ENCODE measurements around the gene CLRN1. TPM values are rescaled to one million over a fixed set of nuclear protein-coding genes. Genes with fewer than 3 reads are reported as not detected.
A peak's percentile ranks its signal among the peaks of the same experiment; 100 is the strongest.

The CLRN1 gene
- total RNA-seq, 1 donor = not detected

DNA sequence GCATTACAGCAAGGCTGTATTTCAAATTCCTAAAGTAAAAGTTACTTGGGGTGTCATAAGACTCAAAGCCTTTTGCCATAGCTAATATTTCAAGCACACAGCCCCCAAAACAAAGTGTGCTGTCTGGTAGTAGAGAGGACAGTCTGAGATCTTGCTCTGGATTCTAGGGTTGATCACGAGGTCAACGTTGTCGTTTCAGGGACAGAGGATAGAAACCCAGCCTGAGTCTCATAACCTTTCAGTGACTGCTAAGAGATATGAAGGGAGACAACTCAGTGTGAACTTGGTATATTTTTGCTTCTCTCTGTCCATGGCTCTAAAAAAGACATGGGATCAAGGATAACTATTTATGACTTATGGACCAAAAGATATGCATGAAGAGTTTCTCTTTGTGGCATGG lies 41.7 kb downstream of the CLRN1 start:
- no peak overlapping the region for H3K4me3 ChIP-seq (ENCODE audit: insufficient read depth, low read length)
- H3K9me3 ChIP-seq (ENCODE audit: low read depth, low read length) = no peaks in the 10 kb centered on the region
- H3K4me1 ChIP-seq (ENCODE audit: insufficient read depth, low read length) = no peaks in the 10 kb centered on the region
- H3K27ac ChIP-seq (ENCODE audit: low read depth, low read length) = no peak overlapping the region
- H3K36me3 ChIP-seq (ENCODE audit: insufficient read depth, low read length) = no peaks in the 10 kb centered on the region
- H4K20me1 ChIP-seq (ENCODE audit: insufficient read depth, low read length) = no peaks in the 10 kb centered on the region
- TF ChIP-seq, protein P1, sequence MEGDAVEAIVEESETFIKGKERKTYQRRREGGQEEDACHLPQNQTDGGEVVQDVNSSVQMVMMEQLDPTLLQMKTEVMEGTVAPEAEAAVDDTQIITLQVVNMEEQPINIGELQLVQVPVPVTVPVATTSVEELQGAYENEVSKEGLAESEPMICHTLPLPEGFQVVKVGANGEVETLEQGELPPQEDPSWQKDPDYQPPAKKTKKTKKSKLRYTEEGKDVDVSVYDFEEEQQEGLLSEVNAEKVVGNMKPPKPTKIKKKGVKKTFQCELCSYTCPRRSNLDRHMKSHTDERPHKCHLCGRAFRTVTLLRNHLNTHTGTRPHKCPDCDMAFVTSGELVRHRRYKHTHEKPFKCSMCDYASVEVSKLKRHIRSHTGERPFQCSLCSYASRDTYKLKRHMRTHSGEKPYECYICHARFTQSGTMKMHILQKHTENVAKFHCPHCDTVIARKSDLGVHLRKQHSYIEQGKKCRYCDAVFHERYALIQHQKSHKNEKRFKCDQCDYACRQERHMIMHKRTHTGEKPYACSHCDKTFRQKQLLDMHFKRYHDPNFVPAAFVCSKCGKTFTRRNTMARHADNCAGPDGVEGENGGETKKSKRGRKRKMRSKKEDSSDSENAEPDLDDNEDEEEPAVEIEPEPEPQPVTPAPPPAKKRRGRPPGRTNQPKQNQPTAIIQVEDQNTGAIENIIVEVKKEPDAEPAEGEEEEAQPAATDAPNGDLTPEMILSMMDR (IDR thresholded peaks at IDR 0.05; ENCODE audit: extremely low read depth, low read depth, low read length) = no peak
- H3K79me2 ChIP-seq (ENCODE audit: insufficient read depth, low read length) = no peaks in the 10 kb centered on the region
- peaks cover 31% of the 10 kb centered on the region for H3K27me3 ChIP-seq (ENCODE audit: insufficient read depth, low read length)
- H3K4me2 ChIP-seq (ENCODE audit: insufficient read depth, low read length) = no peak overlapping the region
- H2AFZ ChIP-seq (ENCODE audit: low read length) = no peak overlapping the region
- no peak for DNase-seq (ENCODE audit: insufficient read length, low spot score, missing footprints)

DNA sequence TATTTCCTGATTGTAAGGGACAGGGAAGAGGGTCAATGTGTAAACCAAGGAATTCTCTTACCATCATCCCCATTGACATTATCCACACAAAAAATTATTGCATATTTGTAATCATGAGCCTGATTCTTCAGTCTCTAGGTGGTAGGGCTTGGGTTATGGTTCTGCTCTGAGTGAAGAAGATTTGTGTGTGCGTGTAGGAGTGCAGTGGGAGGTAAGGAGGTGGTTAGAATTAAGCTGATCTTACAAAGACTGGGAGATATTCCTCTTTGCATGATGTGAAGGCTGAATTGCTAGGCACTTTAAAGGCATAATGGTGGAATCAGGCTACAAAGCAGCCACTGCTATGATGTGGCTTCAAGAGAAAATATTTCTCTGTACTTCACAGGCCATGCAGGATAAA lies 44.3 kb downstream of the CLRN1 start:
- no peak overlapping the region for H3K27ac ChIP-seq (ENCODE audit: low read depth, low read length)
- H3K36me3 ChIP-seq (ENCODE audit: insufficient read depth, low read length) = no peaks in the 10 kb centered on the region
- DNase-seq (ENCODE audit: insufficient read length, low spot score, missing footprints) = no peak
- no peak overlapping the region for H3K4me3 ChIP-seq (ENCODE audit: insufficient read depth, low read length)
- H3K9me3 ChIP-seq (ENCODE audit: low read depth, low read length) = no peaks in the 10 kb centered on the region
- H2AFZ ChIP-seq (ENCODE audit: low read length) = no peak overlapping the region
- no peaks in the 10 kb centered on the region for H3K4me1 ChIP-seq (ENCODE audit: insufficient read depth, low read length)
- TF ChIP-seq, protein P1 (IDR thresholded peaks at IDR 0.05; ENCODE audit: extremely low read depth, low read depth, low read length) = no peak
- peaks cover 33% of the 10 kb centered on the region for H3K27me3 ChIP-seq (ENCODE audit: insufficient read depth, low read length)
- H3K79me2 ChIP-seq (ENCODE audit: insufficient read depth, low read length) = no peaks in the 10 kb centered on the region
- H3K4me2 ChIP-seq (ENCODE audit: insufficient read depth, low read length) = no peak overlapping the region
- H4K20me1 ChIP-seq (ENCODE audit: insufficient read depth, low read length) = no peaks in the 10 kb centered on the region

DNA sequence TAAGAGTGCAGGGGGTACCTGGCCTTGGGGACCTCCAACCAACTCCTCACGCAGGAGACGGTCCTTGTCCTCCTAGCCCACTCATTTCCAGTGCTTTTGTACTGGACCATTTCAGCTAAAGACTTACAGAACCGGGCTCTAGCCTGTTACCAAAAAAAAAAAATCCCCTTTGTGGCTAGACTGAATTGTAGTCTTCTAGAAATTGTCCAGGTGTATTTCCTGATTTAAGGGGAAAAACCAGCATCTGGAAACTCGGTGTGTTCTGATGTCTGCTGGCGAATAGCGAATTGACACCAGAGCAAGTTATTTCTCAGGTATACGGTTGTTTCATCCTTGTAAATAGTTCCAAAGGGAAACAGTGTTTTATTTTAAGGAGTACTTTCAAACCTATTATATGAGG lies 46.2 kb downstream of the CLRN1 start:
- Histone ChIP-seq H4K20me1 (ENCODE audit: insufficient read depth, low read length) (no peaks in the 10 kb centered on the region), H3K4me2 (ENCODE audit: insufficient read depth, low read length) (no peak overlapping the region), H3K4me3 (ENCODE audit: insufficient read depth, low read length) (no peak overlapping the region), H3K27ac (ENCODE audit: low read depth, low read length) (no peak overlapping the region), H3K9me3 (ENCODE audit: low read depth, low read length) (no peaks in the 10 kb centered on the region), H3K79me2 (ENCODE audit: insufficient read depth, low read length) (no peaks in the 10 kb centered on the region), H3K36me3 (ENCODE audit: insufficient read depth, low read length) (no peaks in the 10 kb centered on the region), H2AFZ (ENCODE audit: low read length) (no peak overlapping the region), H3K4me1 (ENCODE audit: insufficient read depth, low read length) (no peaks in the 10 kb centered on the region), H3K27me3 (ENCODE audit: insufficient read depth, low read length) (peaks cover 25% of the 10 kb centered on the region)
- no peak for DNase-seq (ENCODE audit: insufficient read length, low spot score, missing footprints)
- TF ChIP-seq, protein P1 (IDR thresholded peaks at IDR 0.05; ENCODE audit: extremely low read depth, low read depth, low read length) = no peak

DNA sequence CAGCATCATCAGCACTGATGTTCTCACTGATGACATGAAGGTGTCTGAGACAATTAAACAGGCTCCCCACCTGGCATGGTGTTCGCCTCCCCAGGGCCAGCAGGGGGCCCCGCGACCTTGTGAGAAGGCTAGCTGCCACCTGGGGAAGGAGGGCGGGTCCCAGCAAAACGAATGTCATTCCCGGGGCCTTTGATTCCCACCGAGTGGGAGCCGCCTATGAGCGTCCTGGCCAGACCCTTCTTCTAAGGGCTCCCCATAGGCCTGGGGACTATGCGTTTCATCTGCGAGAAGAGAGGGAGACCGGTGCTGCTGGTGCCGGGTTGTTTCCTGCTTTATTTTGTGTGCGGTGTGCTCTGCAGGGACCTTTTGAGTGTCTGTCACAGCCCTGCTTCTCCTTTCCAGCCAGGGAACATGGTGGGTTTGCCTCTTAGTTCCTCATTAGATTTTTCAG lies 46.8 kb downstream of the CLRN1 start:
- TF ChIP-seq, protein P1 (IDR thresholded peaks at IDR 0.05; ENCODE audit: extremely low read depth, low read depth, low read length) = peak; percentile 49
- H4K20me1 ChIP-seq (ENCODE audit: insufficient read depth, low read length) = no peaks in the 10 kb centered on the region
- peak overlapping the region; percentile 40 for H3K4me2 ChIP-seq (ENCODE audit: insufficient read depth, low read length)
- H3K4me1 ChIP-seq (ENCODE audit: insufficient read depth, low read length) = no peaks in the 10 kb centered on the region
- peaks cover 25% of the 10 kb centered on the region for H3K27me3 ChIP-seq (ENCODE audit: insufficient read depth, low read length)
- H3K79me2 ChIP-seq (ENCODE audit: insufficient read depth, low read length) = no peaks in the 10 kb centered on the region
- H3K9me3 ChIP-seq (ENCODE audit: low read depth, low read length) = no peaks in the 10 kb centered on the region
- H3K4me3 ChIP-seq (ENCODE audit: insufficient read depth, low read length) = no peak overlapping the region
- DNase-seq (ENCODE audit: insufficient read length, low spot score, missing footprints) = no peak
- H2AFZ ChIP-seq (ENCODE audit: low read length) = peak overlapping the region; percentile 20
- H3K36me3 ChIP-seq (ENCODE audit: insufficient read depth, low read length) = no peaks in the 10 kb centered on the region
- H3K27ac ChIP-seq (ENCODE audit: low read depth, low read length) = no peak overlapping the region
